Measurements from ENCODE around the gene PRKCE. TPM values are rescaled to one million over a fixed set of nuclear protein-coding genes. Genes with fewer than 3 reads are reported as not detected.
A peak's percentile ranks its signal among the peaks of the same experiment; 100 is the strongest.

Gene PRKCE
- total RNA-seq, 1 experiment from 2014 or later, result 4.4 TPM

GRCh38 chr2:46086578-46087070 is 435.1 kb downstream of the PRKCE start:
- Mint-ChIP-seq H3K27me3 (ENCODE audit: insufficient read depth, unreplicated experiment) (no peaks in the 10 kb centered on the region), H3K4me1 (ENCODE audit: low read depth, unreplicated experiment) (peaks cover 5% of the 10 kb centered on the region), H3K4me3 (ENCODE audit: unreplicated experiment) (no peak overlapping the region), H3K36me3 (ENCODE audit: insufficient read depth, unreplicated experiment) (no peaks in the 10 kb centered on the region), H3K9me3 (ENCODE audit: unreplicated experiment) (no peaks in the 10 kb centered on the region), H3K27ac (ENCODE audit: unreplicated experiment) (no peak overlapping the region)
- ChIA-PET POLR2A (no interaction called here), CTCF (no interaction called here)
- no peaks in the 10 kb centered on the region for H3K4me1 ChIP-seq
- no peaks in the 10 kb centered on the region for H3K27me3 ChIP-seq (replicated peaks; ENCODE audit: control insufficient read depth, insufficient read depth, low read length)
- H3K36me3 ChIP-seq (ENCODE audit: control insufficient read depth, insufficient read depth, low read length), result no peaks in the 10 kb centered on the region
- H3K4me3 ChIP-seq (ENCODE audit: low read depth, low read length), result no peak overlapping the region
- BruUV-seq (replicated peaks), result no TSS peak
- no peaks in the 10 kb centered on the region; the same call in 1 of the 2 replicates for H3K9me3 ChIP-seq
- intact Hi-C loops (cut with micrococcal nuclease; ENCODE audit: unreplicated experiment), result no loop called here
- TF ChIP-seq CTCF (IDR thresholded peaks at IDR 0.05; ENCODE audit: insufficient read depth in 1 of 2, low read depth in 1 of 2, low read length in 1 of 2, severe bottlenecking in 1 of 2, unreplicated experiment in 1 of 2), result no peak
- DNase-seq, result no peak

GRCh38 chr2:46087492-46087891 is 436.0 kb downstream of the PRKCE start:
- no TSS peak for BruUV-seq (replicated peaks)
- Mint-ChIP-seq H3K4me1 (ENCODE audit: low read depth, unreplicated experiment) (peaks cover 5% of the 10 kb centered on the region), H3K4me3 (ENCODE audit: unreplicated experiment) (no peak overlapping the region), H3K36me3 (ENCODE audit: insufficient read depth, unreplicated experiment) (no peaks in the 10 kb centered on the region), H3K27ac (ENCODE audit: unreplicated experiment) (no peak overlapping the region), H3K9me3 (ENCODE audit: unreplicated experiment) (no peaks in the 10 kb centered on the region), H3K27me3 (ENCODE audit: insufficient read depth, unreplicated experiment) (no peaks in the 10 kb centered on the region)
- no peak overlapping the region for H3K4me3 ChIP-seq (ENCODE audit: low read depth, low read length)
- DNase-seq, result no peak
- TF ChIP-seq CTCF (IDR thresholded peaks at IDR 0.05; ENCODE audit: insufficient read depth in 1 of 2, low read depth in 1 of 2, low read length in 1 of 2, severe bottlenecking in 1 of 2, unreplicated experiment in 1 of 2), result no peak
- H3K4me1 ChIP-seq, result no peaks in the 10 kb centered on the region
- no peaks in the 10 kb centered on the region for H3K27me3 ChIP-seq (replicated peaks; ENCODE audit: control insufficient read depth, insufficient read depth, low read length)
- no peaks in the 10 kb centered on the region for H3K36me3 ChIP-seq (ENCODE audit: control insufficient read depth, insufficient read depth, low read length)
- ChIA-PET CTCF (interaction anchor here (0.6 to 1.1 kb wide), 2 partner anchors 10 to 77 kb away, joined by 3 read pairs; no protein-coding TSS in a partner anchor), POLR2A (no interaction called here)
- no peaks in the 10 kb centered on the region for H3K9me3 ChIP-seq
- intact Hi-C loops (cut with micrococcal nuclease; ENCODE audit: unreplicated experiment), result no loop called here

- ChIA-PET CTCF (no interaction called here), POLR2A (no interaction called here)
- Mint-ChIP-seq H3K36me3 (ENCODE audit: insufficient read depth, unreplicated experiment) (no peaks in the 10 kb centered on the region), H3K9me3 (ENCODE audit: unreplicated experiment) (peaks cover 12% of the 10 kb centered on the region), H3K27ac (ENCODE audit: unreplicated experiment) (no peak overlapping the region), H3K4me1 (ENCODE audit: low read depth, unreplicated experiment) (no peaks in the 10 kb centered on the region), H3K27me3 (ENCODE audit: insufficient read depth, unreplicated experiment) (no peaks in the 10 kb centered on the region), H3K4me3 (ENCODE audit: unreplicated experiment) (no peak overlapping the region)
- TF ChIP-seq CTCF (IDR thresholded peaks at IDR 0.05; ENCODE audit: insufficient read depth in 1 of 2, low read depth in 1 of 2, low read length in 1 of 2, severe bottlenecking in 1 of 2, unreplicated experiment in 1 of 2), result peak; percentile 33 to 61
- no peaks in the 10 kb centered on the region for H3K27me3 ChIP-seq (replicated peaks; ENCODE audit: control insufficient read depth, insufficient read depth, low read length)
- H3K36me3 ChIP-seq (ENCODE audit: control insufficient read depth, insufficient read depth, low read length), result no peaks in the 10 kb centered on the region
- BruUV-seq (replicated peaks), result no TSS peak
- intact Hi-C loops (cut with micrococcal nuclease; ENCODE audit: unreplicated experiment), result loop anchor here (5.0 kb wide), 1 partner anchor 81 kb away; no protein-coding TSS in a partner anchor
- no peak overlapping the region for H3K4me3 ChIP-seq (ENCODE audit: low read depth, low read length)
- H3K9me3 ChIP-seq, result 0 out of 2 replicates have a peak, but pooled peaks cover 3% of the 10 kb centered on the region
- no peaks in the 10 kb centered on the region for H3K4me1 ChIP-seq
- no peak for DNase-seq
These were observed 439.5 kb downstream of the PRKCE start for GRCh38 chr2:46091004-46091403.

Data from Caco-2 (cell line).